GM10266 (cell line): ENCODE measurements around the gene TYMP.

Experiments
- DNase-seq: peaks from one replicate; pipeline ENCODE4 v3.0.0; 2012; ENCODE audit errors: extremely low spot score
- TF ChIP-seq, protein P1 (sequence below): IDR thresholded peaks from 2 replicates; pipeline ENCODE4 v1.5.1; 2012; ENCODE audit warnings: mild to moderate bottlenecking, low read depth; ENCODE audit not compliant: control insufficient read depth, insufficient read depth; ENCODE audit errors: missing control alignments

The TYMP gene

DNA sequence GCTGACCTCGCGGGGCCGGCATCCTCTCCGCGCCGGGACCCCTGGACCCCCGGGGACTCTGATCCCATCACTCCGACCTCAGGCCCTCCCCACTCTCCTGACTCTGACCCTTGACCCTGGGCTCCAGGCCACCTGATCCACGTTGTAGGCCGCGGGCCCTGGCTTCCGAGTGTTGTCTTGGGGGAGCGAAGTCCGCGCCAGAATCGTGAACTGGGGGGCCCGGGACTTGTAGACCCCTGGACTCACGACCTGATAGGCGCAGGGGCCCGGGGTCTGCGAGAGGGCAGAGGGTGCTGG is 716 bp upstream of the TYMP start:
- TF ChIP-seq, protein P1, sequence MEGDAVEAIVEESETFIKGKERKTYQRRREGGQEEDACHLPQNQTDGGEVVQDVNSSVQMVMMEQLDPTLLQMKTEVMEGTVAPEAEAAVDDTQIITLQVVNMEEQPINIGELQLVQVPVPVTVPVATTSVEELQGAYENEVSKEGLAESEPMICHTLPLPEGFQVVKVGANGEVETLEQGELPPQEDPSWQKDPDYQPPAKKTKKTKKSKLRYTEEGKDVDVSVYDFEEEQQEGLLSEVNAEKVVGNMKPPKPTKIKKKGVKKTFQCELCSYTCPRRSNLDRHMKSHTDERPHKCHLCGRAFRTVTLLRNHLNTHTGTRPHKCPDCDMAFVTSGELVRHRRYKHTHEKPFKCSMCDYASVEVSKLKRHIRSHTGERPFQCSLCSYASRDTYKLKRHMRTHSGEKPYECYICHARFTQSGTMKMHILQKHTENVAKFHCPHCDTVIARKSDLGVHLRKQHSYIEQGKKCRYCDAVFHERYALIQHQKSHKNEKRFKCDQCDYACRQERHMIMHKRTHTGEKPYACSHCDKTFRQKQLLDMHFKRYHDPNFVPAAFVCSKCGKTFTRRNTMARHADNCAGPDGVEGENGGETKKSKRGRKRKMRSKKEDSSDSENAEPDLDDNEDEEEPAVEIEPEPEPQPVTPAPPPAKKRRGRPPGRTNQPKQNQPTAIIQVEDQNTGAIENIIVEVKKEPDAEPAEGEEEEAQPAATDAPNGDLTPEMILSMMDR: no peak
- DNase-seq: peak; percentile 48

DNA sequence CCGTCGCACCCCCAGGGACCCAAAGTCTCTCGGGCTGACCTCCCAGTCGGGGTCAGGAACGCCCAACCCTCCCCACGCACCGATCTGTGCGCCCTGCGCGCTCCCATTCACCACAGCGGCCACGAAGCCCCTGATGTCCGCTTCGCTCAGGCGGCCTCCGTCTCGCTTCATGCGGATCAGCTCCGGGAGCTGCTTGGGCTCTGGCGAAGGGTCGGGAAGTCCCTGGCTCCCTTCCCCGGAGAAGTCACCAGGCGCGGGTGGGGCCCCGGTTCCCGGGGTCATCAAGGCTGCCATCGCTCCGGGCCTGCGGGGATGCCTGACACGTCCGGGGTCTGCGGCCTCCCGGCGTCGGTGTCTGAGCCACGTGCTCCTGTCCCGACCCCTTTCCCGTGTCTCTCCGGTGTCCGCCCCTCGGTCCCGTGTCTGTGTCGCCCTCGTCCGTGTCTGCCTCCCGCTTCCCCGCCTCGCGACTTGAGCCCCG is 356 bp downstream of the TYMP start:
- no peak for DNase-seq
- TF ChIP-seq, protein P1: no peak

DNA sequence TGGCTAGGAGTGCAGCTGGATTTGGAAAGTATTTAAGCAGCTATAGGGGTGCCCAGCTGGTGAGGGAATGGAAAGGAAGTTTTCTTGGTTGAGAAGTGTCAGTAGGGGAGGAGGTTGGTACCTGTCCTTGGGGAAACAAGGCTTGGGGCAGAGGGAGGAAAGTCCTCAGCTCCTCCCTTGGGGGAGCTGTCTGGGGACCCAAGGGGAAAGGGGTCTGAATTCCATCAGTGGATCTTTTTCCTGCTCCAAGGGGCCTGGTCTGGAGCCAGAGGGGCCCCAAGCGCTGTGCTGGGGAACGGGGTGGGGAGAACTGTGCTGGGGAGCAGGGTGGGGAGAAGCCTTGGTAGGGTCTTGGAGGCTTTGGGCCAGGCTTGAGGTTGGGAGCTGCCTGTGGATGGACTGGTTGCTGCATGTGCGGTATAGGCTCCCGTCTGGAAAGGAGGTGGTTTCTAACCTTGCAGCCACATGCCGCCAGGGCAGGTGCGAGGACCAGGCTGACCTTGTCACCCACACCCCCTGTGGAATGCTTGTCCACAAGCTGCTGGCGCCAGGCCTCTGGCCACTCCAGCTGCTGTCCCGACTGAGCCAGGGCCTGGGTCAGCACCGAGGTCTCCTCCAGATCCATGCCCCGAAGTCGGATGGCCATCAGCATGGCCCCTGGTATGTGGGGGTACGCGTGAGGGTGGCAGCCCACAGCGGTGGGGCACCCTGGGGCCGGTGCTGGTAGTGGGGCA is 963 bp downstream of the TYMP start:
- TF ChIP-seq, protein P1: no peak
- no peak for DNase-seq

DNA sequence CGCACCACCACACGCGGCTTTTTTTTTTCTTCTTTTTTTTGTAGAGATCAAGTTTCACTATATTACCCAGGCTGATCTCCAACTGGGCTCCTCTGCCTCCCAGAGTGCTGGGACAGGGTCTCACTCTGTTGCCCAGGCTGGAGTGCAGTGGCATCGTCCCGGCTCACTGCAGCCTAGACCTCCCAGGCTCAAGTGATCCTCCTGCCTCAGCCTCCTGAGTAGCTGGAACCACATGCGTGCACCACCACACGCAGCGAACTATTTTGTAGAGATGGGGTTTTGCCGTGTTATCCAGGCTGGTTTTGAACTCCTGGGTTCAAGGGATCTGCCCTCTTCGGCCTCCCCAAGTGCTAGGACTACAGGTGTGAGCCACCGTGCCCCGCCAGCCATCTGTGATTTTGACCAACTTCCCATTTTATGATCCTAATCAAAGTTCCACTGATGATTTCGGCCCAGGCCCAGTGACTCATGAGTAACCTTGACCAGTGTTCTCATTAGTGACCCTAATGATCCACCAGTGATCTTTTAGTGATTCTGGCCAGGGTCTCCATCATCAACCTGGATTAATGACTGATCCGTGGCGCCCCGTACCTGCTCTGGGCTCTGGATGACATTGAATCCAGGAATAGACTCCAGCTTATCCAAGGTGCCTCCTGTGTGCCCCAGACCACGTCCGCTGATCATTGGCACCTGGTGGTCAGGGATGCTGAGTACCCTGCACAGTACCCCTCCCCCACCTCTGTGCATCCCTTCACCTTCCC is 1.7 kb downstream of the TYMP start:
- TF ChIP-seq, protein P1: no peak
- no peak for DNase-seq

DNA sequence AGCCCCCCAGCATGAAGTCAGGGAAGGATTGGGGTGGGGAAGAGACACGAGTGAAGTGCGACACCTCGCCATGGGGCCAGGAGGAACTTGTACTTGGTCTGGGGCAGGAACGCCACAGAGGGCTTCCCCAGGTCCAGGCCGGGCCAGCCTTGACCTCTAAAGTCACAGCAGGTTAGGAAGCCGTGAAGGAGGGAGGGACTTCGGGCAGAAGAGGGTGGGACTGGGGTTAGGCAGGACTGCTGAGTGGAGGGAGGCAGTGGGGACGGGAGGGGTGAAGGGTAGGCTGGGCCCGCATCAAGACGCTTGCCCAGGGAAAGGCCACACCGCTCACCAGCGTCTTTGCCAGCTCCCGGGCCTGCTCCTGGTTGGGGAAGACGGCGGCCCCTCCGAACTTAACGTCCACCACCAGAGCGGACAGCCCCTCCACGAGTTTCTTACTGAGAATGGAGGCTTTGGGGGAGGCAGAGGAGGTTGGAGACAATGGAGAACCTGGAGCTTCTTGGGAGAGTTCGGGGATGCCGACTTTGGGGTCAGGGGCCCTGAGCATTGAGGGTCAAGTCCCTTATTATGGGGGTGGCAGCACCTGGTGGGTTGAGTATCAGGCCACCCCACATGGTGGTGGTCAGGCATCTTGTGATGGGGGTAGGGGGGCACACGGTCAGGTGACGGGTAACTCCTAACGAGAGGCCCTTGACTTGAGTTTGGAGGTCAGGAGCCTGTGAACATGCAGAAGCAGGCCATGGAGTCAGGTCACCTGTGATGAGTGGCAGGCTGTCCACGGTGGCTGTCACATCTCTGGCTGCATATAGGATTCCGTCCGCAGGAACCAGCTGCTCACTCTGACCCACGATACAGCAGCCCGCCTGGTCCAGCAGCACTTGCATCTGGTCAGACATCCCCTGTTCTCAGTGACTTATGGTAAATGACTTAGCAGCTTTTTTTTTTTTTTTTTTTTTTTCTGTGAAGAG is 2.7 kb downstream of the TYMP start:
- TF ChIP-seq, protein P1: no peak
- DNase-seq: peak; percentile 88

DNA sequence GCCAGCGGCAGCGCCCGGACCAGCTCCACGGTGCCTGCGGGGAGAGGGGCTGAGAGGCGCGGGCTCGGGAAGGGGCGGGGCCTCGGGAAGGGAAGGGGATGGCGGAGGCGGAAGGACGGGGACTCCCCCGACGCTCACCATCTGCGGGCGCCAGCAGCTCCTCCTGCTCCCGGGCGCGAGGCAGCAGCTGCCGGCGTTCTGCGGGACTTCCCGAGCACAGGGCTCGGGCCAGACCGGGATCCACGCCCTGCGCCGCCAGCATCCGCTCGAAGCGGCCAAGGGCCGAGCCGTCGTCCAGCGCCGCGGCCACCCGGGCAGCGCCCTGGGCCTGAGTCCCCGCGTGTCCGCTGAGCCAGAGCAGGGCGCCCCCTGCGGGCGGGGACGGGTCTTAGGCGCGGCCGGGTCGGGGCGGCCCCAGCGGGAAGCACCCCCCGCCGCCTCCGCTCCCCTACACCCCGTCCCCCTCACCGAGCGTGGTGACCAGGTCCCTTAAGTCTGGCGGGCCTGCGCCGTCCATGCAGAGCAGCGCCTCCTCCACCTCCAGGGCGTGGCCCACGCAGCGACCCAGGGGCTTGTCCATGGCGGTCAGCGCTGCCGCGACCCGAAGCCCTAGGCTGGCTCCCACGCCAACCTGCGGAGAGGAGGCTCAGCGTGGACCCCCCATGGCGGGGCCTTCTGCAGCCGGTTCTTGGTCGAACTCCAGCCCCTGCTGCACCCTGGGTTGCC is 3.5 kb downstream of the TYMP start:
- TF ChIP-seq, protein P1: peak; percentile 83
- peak; percentile 92 for DNase-seq
